Measurements from ENCODE around the gene BLACAT1.
A peak's percentile ranks its signal among the peaks of the same experiment; 100 is the strongest.

GRCh38 chr1:205444931-205445645 is 10.8 kb downstream of the BLACAT1 start:
- TF ChIP-seq SIX5 (IDR thresholded peaks at IDR 0.05; ENCODE audit: low read depth, low read length) (peak; percentile 73), SP1 (IDR thresholded peaks at IDR 0.05; ENCODE audit: low read depth, low read length) (peak; percentile 62), KDM5A (IDR thresholded peaks at IDR 0.05; ENCODE audit: low read length) (no peak)
